ENCODE data around the gene LRP3. TPM values are rescaled to one million over a fixed set of nuclear protein-coding genes. Genes with fewer than 3 reads are reported as not detected.
"Not testable (repeated sequence)": the region's sequence is repeated elsewhere in the genome, so short reads cannot be mapped to it uniquely, and the experiment has no call there.

LRP3 gene
- total RNA-seq, 1 experiment from 2014 or later = 39.4 TPM

- no TSS peak for BruUV-seq (replicated peaks)
- ChIA-PET POLR2A (ENCODE audit: low non-redundant PET) (no interaction called here), CTCF (no interaction called here)
- TF ChIP-seq CTCF (conservative IDR thresholded peaks at IDR 0.05; ENCODE audit: low read depth, low read length) (no peak), EZH2 (IDR thresholded peaks at IDR 0.05; ENCODE audit: borderline replicate concordance, low read depth, low read length, poor library complexity, severe bottlenecking) (no peak)
- DNase-seq (ENCODE audit: low spot score) = no peak
- no peaks in the 10 kb centered on the region for H3K36me3 ChIP-seq (ENCODE audit: insufficient read depth, low read length, poor library complexity, severe bottlenecking)
- H3K4me3 ChIP-seq (ENCODE audit: low read depth, low read length, poor library complexity, severe bottlenecking) = no peak overlapping the region
- no peaks in the 10 kb centered on the region for H3K9me3 ChIP-seq (ENCODE audit: low read depth, low read length, poor library complexity, severe bottlenecking)
- no peaks in the 10 kb centered on the region for H3K27me3 ChIP-seq (replicated peaks; ENCODE audit: insufficient read depth, low read depth, low read length, poor library complexity)
- no peak overlapping the region for H3K27ac ChIP-seq (ENCODE audit: low read depth, low read length, poor library complexity, severe bottlenecking)
- intact Hi-C loops (cut with micrococcal nuclease; ENCODE audit: unreplicated experiment) = no loop called here
- H3K4me1 ChIP-seq (ENCODE audit: insufficient read depth, low read length, poor library complexity, severe bottlenecking) = no peaks in the 10 kb centered on the region
Observed at GRCh38 chr19:33150852-33151518, 43.1 kb upstream of the LRP3 start.

- Histone ChIP-seq H3K4me1 (ENCODE audit: insufficient read depth, low read length, poor library complexity, severe bottlenecking) (no peaks in the 10 kb centered on the region), H3K4me3 (ENCODE audit: low read depth, low read length, poor library complexity, severe bottlenecking) (no peak overlapping the region), H3K27ac (ENCODE audit: low read depth, low read length, poor library complexity, severe bottlenecking) (no peak overlapping the region), H3K27me3 (replicated peaks; ENCODE audit: insufficient read depth, low read depth, low read length, poor library complexity) (no peaks in the 10 kb centered on the region), H3K36me3 (ENCODE audit: insufficient read depth, low read length, poor library complexity, severe bottlenecking) (no peaks in the 10 kb centered on the region), H3K9me3 (ENCODE audit: low read depth, low read length, poor library complexity, severe bottlenecking) (no peaks in the 10 kb centered on the region)
- intact Hi-C loops (cut with micrococcal nuclease; ENCODE audit: unreplicated experiment) = no loop called here
- ChIA-PET POLR2A (ENCODE audit: low non-redundant PET) (no interaction called here), CTCF (no interaction called here)
- no TSS peak for BruUV-seq (replicated peaks)
- TF ChIP-seq CTCF (conservative IDR thresholded peaks at IDR 0.05; ENCODE audit: low read depth, low read length) = no peak
- no peak for TF ChIP-seq EZH2 (IDR thresholded peaks at IDR 0.05; ENCODE audit: borderline replicate concordance, low read depth, low read length, poor library complexity, severe bottlenecking)
- no peak for DNase-seq (ENCODE audit: low spot score)
Observed at GRCh38 chr19:33152176-33152575, 42.0 kb upstream of the LRP3 start.

GRCh38 chr19:33152625-33153024 is 41.5 kb upstream of the LRP3 start:
- H3K4me1 ChIP-seq (ENCODE audit: insufficient read depth, low read length, poor library complexity, severe bottlenecking); intact Hi-C loops (cut with micrococcal nuclease; ENCODE audit: unreplicated experiment); H3K9me3 ChIP-seq (ENCODE audit: low read depth, low read length, poor library complexity, severe bottlenecking); POLR2A ChIA-PET (ENCODE audit: low non-redundant PET); DNase-seq (ENCODE audit: low spot score); H3K4me3 ChIP-seq (ENCODE audit: low read depth, low read length, poor library complexity, severe bottlenecking); BruUV-seq (replicated peaks); H3K36me3 ChIP-seq (ENCODE audit: insufficient read depth, low read length, poor library complexity, severe bottlenecking); H3K27me3 ChIP-seq (replicated peaks; ENCODE audit: insufficient read depth, low read depth, low read length, poor library complexity); CTCF ChIA-PET; H3K27ac ChIP-seq (ENCODE audit: low read depth, low read length, poor library complexity, severe bottlenecking): not testable (repeated sequence)

GRCh38 chr19:33154313-33154712 is 39.8 kb upstream of the LRP3 start:
- POLR2A ChIA-PET (ENCODE audit: low non-redundant PET); H3K4me3 ChIP-seq (ENCODE audit: low read depth, low read length, poor library complexity, severe bottlenecking); H3K27ac ChIP-seq (ENCODE audit: low read depth, low read length, poor library complexity, severe bottlenecking); H3K4me1 ChIP-seq (ENCODE audit: insufficient read depth, low read length, poor library complexity, severe bottlenecking); H3K36me3 ChIP-seq (ENCODE audit: insufficient read depth, low read length, poor library complexity, severe bottlenecking); H3K9me3 ChIP-seq (ENCODE audit: low read depth, low read length, poor library complexity, severe bottlenecking); CTCF ChIA-PET; BruUV-seq (replicated peaks); DNase-seq (ENCODE audit: low spot score); H3K27me3 ChIP-seq (replicated peaks; ENCODE audit: insufficient read depth, low read depth, low read length, poor library complexity); intact Hi-C loops (cut with micrococcal nuclease; ENCODE audit: unreplicated experiment): not testable (repeated sequence)

All from A673 (cell line).